GM18517 (cell line): Measurements from ENCODE around the gene WDR33.

Source experiments
- ATAC-seq: cut with Tn5 transposase; IDR thresholded peaks from one replicate; pipeline ENCODE4 v1.9.1; 2021; ENCODE audit warnings: mild to moderate bottlenecking, moderate library complexity; ENCODE audit not compliant: unreplicated experiment

Gene WDR33

DNA sequence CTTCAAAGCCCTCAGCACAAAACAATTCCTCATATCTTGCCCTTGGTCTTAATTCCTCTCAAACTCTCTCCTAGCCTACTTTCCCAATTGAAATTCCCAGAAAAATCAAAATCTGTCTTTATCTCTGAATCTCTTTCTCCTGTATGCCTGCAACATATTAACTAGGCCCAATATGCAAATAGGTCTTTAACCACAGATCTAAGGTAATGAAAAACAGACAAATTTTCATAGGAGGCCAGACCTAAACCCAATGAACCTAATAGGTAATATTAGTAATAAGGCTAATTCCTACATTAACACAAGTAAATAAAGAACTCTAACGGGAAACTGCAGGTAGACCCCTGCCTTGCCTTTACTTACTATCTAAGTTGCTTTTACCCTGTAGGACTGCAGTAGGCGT is 41.4 kb downstream of the WDR33 start:
- ATAC-seq: no peak

GRCh38 chr2:127768775-127769479 is 42.0 kb downstream of the WDR33 start:
- ATAC-seq: no peak

DNA sequence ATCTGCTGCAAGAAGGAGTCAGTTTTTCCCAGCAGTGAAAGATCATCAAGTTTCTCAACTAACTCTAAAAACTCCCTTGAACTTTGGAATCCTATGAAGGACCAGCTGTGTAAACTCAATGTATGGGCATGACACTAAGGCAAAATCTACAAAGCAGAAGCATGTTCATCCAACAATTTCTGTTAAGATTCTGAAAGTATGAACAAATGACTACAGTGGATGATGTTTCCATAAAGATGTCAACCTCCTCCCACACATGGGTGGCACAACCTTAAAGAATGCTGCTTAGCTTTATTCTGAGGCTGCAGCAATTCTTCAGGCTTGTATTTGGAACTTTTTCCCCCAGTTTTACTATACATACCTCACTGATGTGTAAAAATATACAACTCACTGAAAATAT is 47.2 kb downstream of the WDR33 start:
- ATAC-seq: no peak

GRCh38 chr2:127762846-127763245 is 48.1 kb downstream of the WDR33 start:
- ATAC-seq: no peak

GRCh38 chr2:127762441-127762840 is 48.5 kb downstream of the WDR33 start:
- ATAC-seq: no peak

DNA sequence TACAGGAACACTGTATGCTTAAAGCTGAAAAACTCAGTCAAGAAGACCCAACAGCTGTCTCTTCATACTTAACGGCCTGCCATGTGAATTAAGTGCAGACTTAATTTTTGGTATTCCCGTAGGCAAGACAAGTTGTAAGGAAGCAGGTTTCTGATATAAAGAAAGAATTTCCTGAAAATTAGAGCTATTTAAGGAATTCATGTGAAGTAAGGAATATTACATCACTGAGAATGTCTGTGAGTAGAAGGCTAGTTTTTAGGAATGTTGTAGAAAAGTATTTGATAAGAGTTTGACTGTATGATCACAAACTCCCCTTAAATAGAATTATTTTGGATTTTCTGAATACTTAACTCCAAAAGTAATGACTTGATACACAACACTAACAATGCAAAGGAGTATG is 51.0 kb downstream of the WDR33 start:
- ATAC-seq: no peak

GRCh38 chr2:127754186-127754585 is 56.8 kb downstream of the WDR33 start:
- no peak for ATAC-seq

DNA sequence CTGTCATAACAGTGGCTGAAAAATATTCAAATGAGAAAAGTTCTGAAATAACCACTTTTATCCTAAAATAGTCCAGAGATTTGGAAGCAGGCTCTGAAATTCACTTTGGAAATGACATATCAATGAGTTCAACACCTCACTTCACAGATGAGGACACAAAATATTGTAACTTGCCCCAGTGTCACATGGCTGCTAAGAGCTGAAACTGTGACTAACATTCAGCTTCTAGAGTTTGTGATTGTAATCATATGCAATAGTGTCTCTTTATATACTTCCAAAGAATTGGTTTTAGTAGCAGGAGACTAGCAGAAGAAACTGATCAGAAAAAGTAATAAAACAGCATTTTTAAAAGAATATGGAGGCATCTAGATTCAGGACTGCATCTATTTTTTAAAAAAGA is 57.6 kb downstream of the WDR33 start:
- ATAC-seq: no peak

DNA sequence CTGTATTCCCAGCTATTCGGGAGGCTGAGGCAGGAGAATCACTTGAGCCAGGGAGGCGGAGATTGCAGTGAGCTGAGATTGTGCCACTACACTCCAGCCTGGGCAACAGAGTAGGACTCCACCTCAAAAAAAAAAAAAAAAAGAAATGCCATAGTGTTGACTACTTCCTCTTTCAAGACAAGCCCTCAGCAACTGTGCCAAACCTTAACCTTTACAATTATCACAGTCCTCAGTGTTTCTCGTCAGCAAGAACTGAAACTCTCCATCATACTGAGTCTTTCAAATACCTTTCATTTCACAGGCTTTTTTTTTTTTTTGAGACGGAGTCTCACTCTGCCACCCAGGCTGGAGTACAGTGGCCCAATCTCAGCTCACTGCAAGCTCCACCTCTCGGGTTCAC is 61.4 kb downstream of the WDR33 start:
- peak; percentile 99 for ATAC-seq

DNA sequence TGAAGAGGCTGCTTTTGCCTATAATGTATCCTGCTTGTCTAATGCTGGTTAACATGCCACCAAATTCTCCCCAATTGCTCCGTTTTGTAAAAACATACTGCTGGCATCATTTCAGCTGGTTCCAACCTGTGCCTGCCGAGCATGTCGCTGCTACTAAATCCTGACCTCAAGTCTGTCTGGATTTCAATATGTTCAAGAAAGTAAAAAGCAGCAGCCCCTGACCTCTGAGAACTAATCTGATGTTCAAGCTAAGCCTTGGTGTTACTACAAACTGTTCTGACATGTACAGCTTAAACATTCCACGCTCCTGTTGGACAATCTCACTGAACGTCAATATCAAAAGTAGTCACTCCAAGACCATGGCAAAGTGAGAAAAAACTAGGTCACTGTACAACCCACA is 63.4 kb downstream of the WDR33 start:
- ATAC-seq: no peak

GRCh38 chr2:127743477-127744026 is 67.4 kb downstream of the WDR33 start:
- ATAC-seq: no peak

- ATAC-seq: no peak
These were observed 70.2 kb downstream of the WDR33 start for GRCh38 chr2:127740665-127741288.

- ATAC-seq: no peak
These were observed 71.2 kb downstream of the WDR33 start for GRCh38 chr2:127739800-127740199.

- no peak for ATAC-seq
These were observed 73.1 kb downstream of the WDR33 start for GRCh38 chr2:127737892-127738291.

- ATAC-seq: peak; percentile 72
These were observed 75.2 kb downstream of the WDR33 start for GRCh38 chr2:127735537-127736399.

- no peak for ATAC-seq
These were observed 75.9 kb downstream of the WDR33 start for GRCh38 chr2:127735044-127735443.

DNA sequence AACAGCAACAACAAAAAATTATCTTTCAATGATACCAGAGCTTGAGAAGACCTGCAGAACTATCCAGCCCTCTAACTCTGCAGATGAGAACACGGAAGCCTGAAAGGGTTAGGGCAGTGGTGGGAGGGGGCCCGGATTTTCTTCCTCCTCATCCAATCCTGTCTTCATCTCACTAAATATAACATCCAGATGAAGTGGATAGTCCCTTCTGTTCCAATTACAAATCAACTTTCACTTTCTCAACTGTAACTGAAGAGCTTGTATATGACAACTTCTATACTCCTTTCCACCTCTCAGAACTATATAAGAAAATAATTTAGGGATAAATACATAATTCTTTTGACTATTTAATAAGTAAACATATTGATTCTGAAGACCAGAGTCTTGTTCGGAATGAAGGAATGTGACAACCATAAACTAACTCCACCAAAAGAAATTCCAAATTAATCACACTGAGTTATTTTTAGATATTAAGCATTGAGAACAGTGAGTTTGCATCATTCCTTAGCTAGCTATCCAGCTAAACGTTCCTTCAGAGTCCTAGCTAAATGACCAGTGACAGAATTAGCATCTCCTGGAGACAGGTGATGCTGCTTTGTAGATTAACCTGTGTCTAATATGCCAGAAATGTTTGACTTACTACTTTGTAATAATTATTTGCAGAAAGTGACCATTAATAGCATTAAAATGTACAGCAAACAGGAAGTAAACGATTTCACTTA is 77.0 kb downstream of the WDR33 start:
- ATAC-seq: no peak

- ATAC-seq: no peak
These were observed 77.7 kb downstream of the WDR33 start for GRCh38 chr2:127733113-127733815.

DNA sequence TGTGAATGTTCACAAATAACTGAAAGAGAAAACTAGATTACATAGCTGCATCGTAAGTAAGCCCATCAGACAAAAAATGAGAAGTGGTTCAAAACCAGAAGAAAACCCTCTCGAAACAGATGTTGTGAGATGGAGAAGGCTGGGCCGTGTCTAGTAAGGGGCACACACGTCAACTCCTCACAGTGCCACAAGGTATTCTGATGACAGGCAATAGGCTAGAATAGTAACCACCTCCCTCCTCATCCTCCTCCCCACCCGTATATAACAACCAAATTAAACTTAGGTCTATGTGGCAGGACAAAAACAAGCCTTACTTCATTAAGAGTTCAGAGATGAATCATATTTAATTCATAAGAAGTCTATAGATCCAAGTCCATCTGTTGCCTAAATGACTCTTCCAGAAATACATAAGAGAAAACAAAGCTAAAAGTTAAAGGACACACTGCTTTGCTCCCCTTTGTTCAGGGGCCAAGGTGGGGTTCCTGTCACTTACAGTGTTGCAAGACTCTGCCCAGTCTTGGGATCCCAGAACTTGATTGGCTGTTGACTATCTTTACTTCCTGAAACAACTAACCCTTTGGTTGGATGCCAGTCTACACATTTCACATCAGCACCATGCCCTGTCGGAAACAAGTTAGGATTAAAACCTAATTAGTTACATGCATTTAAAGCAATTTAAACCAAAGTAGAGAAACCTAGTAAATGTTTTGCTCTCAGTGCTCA is 84.7 kb downstream of the WDR33 start:
- no peak for ATAC-seq

DNA sequence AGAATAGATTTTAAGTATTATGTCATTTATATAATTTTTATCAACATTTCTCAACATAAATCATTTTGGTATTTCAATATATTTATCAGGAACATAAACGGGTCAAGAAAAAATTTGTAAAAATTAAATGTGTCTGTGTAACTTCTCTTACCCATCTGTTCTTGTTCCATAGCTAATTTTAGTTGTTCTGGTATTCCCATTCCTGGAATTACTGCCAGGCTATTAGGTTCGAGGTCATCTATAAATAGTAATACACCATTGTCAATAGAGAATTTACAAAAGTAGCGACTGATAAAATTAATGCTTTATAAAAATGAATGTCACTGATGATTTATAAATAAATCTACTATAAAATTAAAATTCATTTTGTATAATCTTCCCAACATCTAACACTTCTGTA is 88.2 kb downstream of the WDR33 start:
- ATAC-seq: no peak
